Liver (tissue), 9 donors: Measurements from ENCODE around the gene PCDHA10. TPM values are rescaled to one million over a fixed set of nuclear protein-coding genes. Genes with fewer than 3 reads are reported as not detected.
A peak's percentile ranks its signal among the peaks of the same experiment; 100 is the strongest.

ENCODE experiments used
- DNase-seq: peaks from one replicate; pipeline ENCODE4 v3.0.0-alpha.2; 2017; ENCODE audit warnings: low spot score
- H3K27ac ChIP-seq, 2 donors: one replicate each; pipeline ENCODE4 v1.7.0; 2013; ENCODE audit warnings: inconsistent platforms in 2 of 2, low read length in 2 of 2, control low read depth in 1 of 2, low read depth in 1 of 2, mild to moderate bottlenecking in 1 of 2
- H3K27me3 ChIP-seq, 4 donors: one replicate each; pipeline versions ENCODE4 v1.6.1 to v1.7.0; 2013; ENCODE audit warnings: low read length in 3 of 4, inconsistent platforms in 1 of 4, mild to moderate bottlenecking in 1 of 4, moderate library complexity in 1 of 4; ENCODE audit not compliant: control insufficient read depth in 4 of 4, insufficient read depth in 4 of 4
- H3K36me3 ChIP-seq, 4 donors: one replicate each; pipeline versions ENCODE4 v1.6.1 to v1.7.0; 2013; ENCODE audit warnings: low read length in 3 of 4, mild to moderate bottlenecking in 3 of 4, low read depth in 1 of 4, moderate library complexity in 1 of 4; ENCODE audit not compliant: control insufficient read depth in 4 of 4, insufficient read depth in 3 of 4
- H3K4me1 ChIP-seq, 4 donors: one replicate each; pipeline versions ENCODE4 v1.6.1 to v1.7.0; 2013; ENCODE audit warnings: low read length in 3 of 4, mild to moderate bottlenecking in 3 of 4, moderate library complexity in 1 of 4; ENCODE audit not compliant: control insufficient read depth in 4 of 4, insufficient read depth in 4 of 4
- H3K4me3 ChIP-seq, 3 donors: one replicate each; pipeline versions ENCODE4 v1.6.1 to v1.7.0; 2013; ENCODE audit warnings: low read length in 3 of 3, control low read depth in 1 of 3, low read depth in 1 of 3, mild to moderate bottlenecking in 1 of 3
- H3K9ac ChIP-seq, 2 donors: one replicate each; pipeline ENCODE4 v1.7.0; 2013; ENCODE audit warnings: low read length in 2 of 2, mild to moderate bottlenecking in 2 of 2, moderate library complexity in 2 of 2, control low read depth in 1 of 2, low read depth in 1 of 2
- H3K9me3 ChIP-seq, 4 donors: one replicate each; pipeline versions ENCODE4 v1.6.1 to v1.7.0; 2013; ENCODE audit warnings: low read length in 3 of 4; ENCODE audit not compliant: control insufficient read depth in 4 of 4
- ATF3 ChIP-seq: IDR thresholded peaks from 2 replicates; pipeline ENCODE4 v1.6.1; 2016; ENCODE audit warnings: antibody characterized with exemption
- CTCF ChIP-seq: fragments of 150-350 bp; IDR thresholded peaks from 2 replicates; pipeline ENCODE4 v1.5.1; 2017; ENCODE audit warnings: improper control_type of control experiment, low read depth, low read length; ENCODE audit not compliant: missing input control
- EGR1 ChIP-seq, 2 donors: IDR thresholded peaks; 2 replicates each; pipeline ENCODE4 v1.6.1; 2016 to 2018; ENCODE audit warnings: antibody characterized with exemption in 2 of 2, low read depth in 2 of 2
- FOXA1 ChIP-seq: IDR thresholded peaks from 2 replicates; pipeline ENCODE4 v1.6.1; 2016; ENCODE audit warnings: antibody characterized with exemption
- FOXA2 ChIP-seq: IDR thresholded peaks from 2 replicates; pipeline ENCODE4 v1.6.1; 2016; ENCODE audit warnings: antibody characterized with exemption
- GABPA ChIP-seq, 2 donors: IDR thresholded peaks in 1 of 2; conservative IDR thresholded peaks in 1 of 2; 2 replicates each; pipeline ENCODE4 v1.6.1; 2016; ENCODE audit warnings: antibody characterized with exemption in 2 of 2, mild to moderate bottlenecking in 1 of 2, moderate library complexity in 1 of 2
- HNF4A ChIP-seq, 2 donors: conservative IDR thresholded peaks; 2 replicates each; pipeline ENCODE4 v1.6.1; 2016; ENCODE audit warnings: antibody characterized with exemption in 2 of 2, mild to moderate bottlenecking in 2 of 2
- HNF4G ChIP-seq: IDR thresholded peaks from 2 replicates; pipeline ENCODE4 v1.6.1; 2016; ENCODE audit warnings: antibody characterized with exemption
- JUND ChIP-seq, 2 donors: IDR thresholded peaks; 2 replicates each; pipeline ENCODE4 v1.6.1; 2016; ENCODE audit warnings: antibody characterized with exemption in 2 of 2
- MAX ChIP-seq: IDR thresholded peaks from 2 replicates; pipeline ENCODE4 v1.6.1; 2016; ENCODE audit warnings: antibody characterized with exemption
- NR2F2 ChIP-seq: IDR thresholded peaks from 2 replicates; pipeline ENCODE4 v1.6.1; 2016; ENCODE audit warnings: antibody characterized with exemption
- RAD21 ChIP-seq, 2 donors: IDR thresholded peaks; 2 replicates each; pipeline ENCODE4 v1.6.1; 2016; ENCODE audit warnings: antibody characterized with exemption in 2 of 2, mild to moderate bottlenecking in 2 of 2
- REST ChIP-seq: IDR thresholded peaks from 2 replicates; pipeline ENCODE4 v1.6.1; 2016; ENCODE audit warnings: antibody characterized with exemption, mild to moderate bottlenecking
- RXRA ChIP-seq, 2 donors: IDR thresholded peaks; 2 replicates each; pipeline ENCODE4 v1.6.1; 2017 to 2018; ENCODE audit warnings: antibody characterized with exemption in 2 of 2, mild to moderate bottlenecking in 1 of 2
- TAF1 ChIP-seq: conservative IDR thresholded peaks from 2 replicates; pipeline ENCODE4 v1.6.1; 2016; ENCODE audit warnings: antibody characterized with exemption, mild to moderate bottlenecking
- YY1 ChIP-seq: IDR thresholded peaks from 2 replicates; pipeline ENCODE4 v1.6.1; 2016; ENCODE audit warnings: antibody characterized with exemption, mild to moderate bottlenecking
- WGBS: extraction: QIAGEN DNeasy Blood & Tissue Kit; methylation state at CpG from one replicate; pipeline ENCODE4 v1.1.7; 2013; 5-methylcytosine and 5-hydroxymethylcytosine counted together
- polyA plus RNA-seq, 2 donors: library from polyadenylated mRNA; stranded (reverse) in 1 of 2; unstranded in 1 of 2; fragments of 200-250 nt in 1 of 2; fragments of >200 nt in 1 of 2; fragmentation: Nextera tagmentation in 1 of 2; extraction: Ambion mirVana in 1 of 2; gene quantifications; one replicate each; pipeline versions ENCODE4 v1.2.1 to v1.2.3, GENCODE V29; 2013 to 2015
- total RNA-seq, 2 donors: library from RNA; depleted of rRNA; stranded (reverse); fragments of >200 nt; gene quantifications; one replicate each; pipeline ENCODE4 v1.2.3, GENCODE V29; 2014
- TF ChIP-seq, protein P1 (sequence below): IDR thresholded peaks from 2 replicates; pipeline ENCODE4 v1.6.1; 2016; ENCODE audit warnings: antibody characterized with exemption
- donor health status: healthy.
- donor health status: healthy.
- donor health status: healthy.
- donor health status: healthy.
- donor health status: healthy.

Gene PCDHA10
- total and polyA plus RNA-seq, 4 donors = under 0.01 to 0.01 TPM; not detected in 2

- peak overlapping the region in 1 of 3 donors; percentile 26 for H3K4me3 ChIP-seq
- 62% methylated on average over 43 of the region's 43 CpGs for WGBS
- TF ChIP-seq CTCF (no peak), RAD21 (IDR thresholded peaks at IDR 0.05) (no peak), YY1 (no peak), FOXA1 (no peak), MAX (no peak), GABPA (IDR thresholded peaks at IDR 0.05 in 1 of 2, conservative IDR thresholded peaks at IDR 0.05 in 1 of 2) (no peak), HNF4G (no peak), FOXA2 (no peak), EGR1 (IDR thresholded peaks at IDR 0.05; ENCODE audit: low read depth in 2 of 2) (no peak), TAF1 (no peak), ATF3 (no peak), NR2F2 (no peak), HNF4A (conservative IDR thresholded peaks at IDR 0.05) (no peak), RXRA (IDR thresholded peaks at IDR 0.05) (no peak), REST (no peak), JUND (IDR thresholded peaks at IDR 0.05) (no peak)
- TF ChIP-seq, protein P1, sequence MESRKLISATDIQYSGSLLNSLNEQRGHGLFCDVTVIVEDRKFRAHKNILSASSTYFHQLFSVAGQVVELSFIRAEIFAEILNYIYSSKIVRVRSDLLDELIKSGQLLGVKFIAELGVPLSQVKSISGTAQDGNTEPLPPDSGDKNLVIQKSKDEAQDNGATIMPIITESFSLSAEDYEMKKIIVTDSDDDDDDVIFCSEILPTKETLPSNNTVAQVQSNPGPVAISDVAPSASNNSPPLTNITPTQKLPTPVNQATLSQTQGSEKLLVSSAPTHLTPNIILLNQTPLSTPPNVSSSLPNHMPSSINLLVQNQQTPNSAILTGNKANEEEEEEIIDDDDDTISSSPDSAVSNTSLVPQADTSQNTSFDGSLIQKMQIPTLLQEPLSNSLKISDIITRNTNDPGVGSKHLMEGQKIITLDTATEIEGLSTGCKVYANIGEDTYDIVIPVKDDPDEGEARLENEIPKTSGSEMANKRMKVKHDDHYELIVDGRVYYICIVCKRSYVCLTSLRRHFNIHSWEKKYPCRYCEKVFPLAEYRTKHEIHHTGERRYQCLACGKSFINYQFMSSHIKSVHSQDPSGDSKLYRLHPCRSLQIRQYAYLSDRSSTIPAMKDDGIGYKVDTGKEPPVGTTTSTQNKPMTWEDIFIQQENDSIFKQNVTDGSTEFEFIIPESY = no peak
- H3K27ac ChIP-seq = no peak overlapping the region
- H3K4me1 ChIP-seq = no peaks in the 10 kb centered on the region
- peaks cover 20 to 41% (median 22%) of the 10 kb centered on the region in 4 donors for H3K9me3 ChIP-seq
- peaks cover 0 to 3% (median 1%) of the 10 kb centered on the region in 4 donors for H3K27me3 ChIP-seq
- no peaks in the 10 kb centered on the region for H3K36me3 ChIP-seq
- H3K9ac ChIP-seq = no peak overlapping the region
- no peak for DNase-seq
Measured at GRCh38 chr5:140808889-140809291, 46.8 kb upstream of the PCDHA10 start.
